ENCODE measurements around the gene CLPSL2. TPM values are rescaled to one million over a fixed set of nuclear protein-coding genes. Genes with fewer than 3 reads are reported as not detected.
A peak's percentile ranks its signal among the peaks of the same experiment; 100 is the strongest.
"Not testable (repeated sequence)": the region's sequence is repeated elsewhere in the genome, so short reads cannot be mapped to it uniquely, and the experiment has no call there.

Gene CLPSL2
- total RNA-seq, result not detected

GRCh38 chr6:35776364-35777215 is at the start of gene CLPSL2:
Gene CLPSL2, plus strand, starts transcription at chr6:35776598. Its CDS starts 21 bp downstream, at chr6:35776619.
- Histone ChIP-seq H3K4me3 (ENCODE audit: low read length) (peak within 1 kb of the TSS; percentile 18), H3K27me3 (ENCODE audit: insufficient read depth, low read length) (peaks cover 6% of the 10 kb centered on the region), H3K9me3 (ENCODE audit: low read depth, low read length) (no peaks in the 10 kb centered on the region), H3K4me1 (ENCODE audit: insufficient read depth, low read length) (peaks cover 5% of the 10 kb centered on the region)

- peak overlapping the region; percentile 39 for H3K4me3 ChIP-seq (ENCODE audit: low read length)
- no peaks in the 10 kb centered on the region for H3K27me3 ChIP-seq (ENCODE audit: insufficient read depth, low read length)
- H3K4me1 ChIP-seq (ENCODE audit: insufficient read depth, low read length), result peaks cover 83% of the 10 kb centered on the region
Measured at GRCh38 chr6:35727231-35727934, 49.0 kb upstream of the CLPSL2 start.

GRCh38 chr6:35727935-35728682 is 48.3 kb upstream of the CLPSL2 start:
- Histone ChIP-seq H3K27me3 (ENCODE audit: insufficient read depth, low read length) (no peaks in the 10 kb centered on the region), H3K4me1 (ENCODE audit: insufficient read depth, low read length) (peaks cover 90% of the 10 kb centered on the region), H3K4me3 (ENCODE audit: low read length) (peak overlapping the region; percentile 39), H3K9me3 (ENCODE audit: low read depth, low read length) (no peaks in the 10 kb centered on the region)

More at GRCh38 chr6:35727231-35727934, 49.0 kb upstream of the CLPSL2 start:
- no peaks in the 10 kb centered on the region for H3K9me3 ChIP-seq (ENCODE audit: low read depth, low read length)

- H3K9me3 ChIP-seq (ENCODE audit: low read depth, low read length), result no peaks in the 10 kb centered on the region
Measured at GRCh38 chr6:35728683-35729678, 47.4 kb upstream of the CLPSL2 start.

GRCh38 chr6:35729722-35730121 is 46.7 kb upstream of the CLPSL2 start:
- Histone ChIP-seq H3K4me1 (ENCODE audit: insufficient read depth, low read length) (peaks cover 81% of the 10 kb centered on the region), H3K27me3 (ENCODE audit: insufficient read depth, low read length) (no peaks in the 10 kb centered on the region), H3K4me3 (ENCODE audit: low read length) (no peak overlapping the region), H3K9me3 (ENCODE audit: low read depth, low read length) (no peaks in the 10 kb centered on the region)

More at GRCh38 chr6:35728683-35729678, 47.4 kb upstream of the CLPSL2 start:
- peaks cover 89% of the 10 kb centered on the region for H3K4me1 ChIP-seq (ENCODE audit: insufficient read depth, low read length)
- no peaks in the 10 kb centered on the region for H3K27me3 ChIP-seq (ENCODE audit: insufficient read depth, low read length)
- H3K4me3 ChIP-seq (ENCODE audit: low read length), result no peak overlapping the region

GRCh38 chr6:35730745-35731413 is 45.5 kb upstream of the CLPSL2 start:
- no peaks in the 10 kb centered on the region for H3K27me3 ChIP-seq (ENCODE audit: insufficient read depth, low read length)
- no peak overlapping the region for H3K4me3 ChIP-seq (ENCODE audit: low read length)
- H3K4me1 ChIP-seq (ENCODE audit: insufficient read depth, low read length), result peaks cover 77% of the 10 kb centered on the region
- no peaks in the 10 kb centered on the region for H3K9me3 ChIP-seq (ENCODE audit: low read depth, low read length)

GRCh38 chr6:35731414-35731735 is 45.0 kb upstream of the CLPSL2 start:
- H3K4me3 ChIP-seq (ENCODE audit: low read length), result peak overlapping the region; percentile 73

GRCh38 chr6:35731736-35732532 is 44.5 kb upstream of the CLPSL2 start:
- Histone ChIP-seq H3K9me3 (ENCODE audit: low read depth, low read length) (no peaks in the 10 kb centered on the region), H3K27me3 (ENCODE audit: insufficient read depth, low read length) (no peaks in the 10 kb centered on the region), H3K4me1 (ENCODE audit: insufficient read depth, low read length) (peaks cover 77% of the 10 kb centered on the region), H3K4me3 (ENCODE audit: low read length) (peak overlapping the region; percentile 73)

More at GRCh38 chr6:35731414-35731735, 45.0 kb upstream of the CLPSL2 start:
- Histone ChIP-seq H3K27me3 (ENCODE audit: insufficient read depth, low read length) (no peaks in the 10 kb centered on the region), H3K9me3 (ENCODE audit: low read depth, low read length) (no peaks in the 10 kb centered on the region), H3K4me1 (ENCODE audit: insufficient read depth, low read length) (peaks cover 77% of the 10 kb centered on the region)

GRCh38 chr6:35733633-35734032 is 42.8 kb upstream of the CLPSL2 start:
- no peaks in the 10 kb centered on the region for H3K9me3 ChIP-seq (ENCODE audit: low read depth, low read length)
- H3K4me3 ChIP-seq (ENCODE audit: low read length), result no peak overlapping the region
- H3K27me3 ChIP-seq (ENCODE audit: insufficient read depth, low read length), result no peaks in the 10 kb centered on the region
- peaks cover 67% of the 10 kb centered on the region for H3K4me1 ChIP-seq (ENCODE audit: insufficient read depth, low read length)

- H3K27me3 ChIP-seq (ENCODE audit: insufficient read depth, low read length); H3K4me3 ChIP-seq (ENCODE audit: low read length): not testable (repeated sequence)
- H3K4me1 ChIP-seq (ENCODE audit: insufficient read depth, low read length), result peaks cover 60% of the 10 kb centered on the region
Measured at GRCh38 chr6:35734319-35734718, 42.1 kb upstream of the CLPSL2 start.

GRCh38 chr6:35735452-35735851 is 40.9 kb upstream of the CLPSL2 start:
- Histone ChIP-seq H3K27me3 (ENCODE audit: insufficient read depth, low read length) (no peaks in the 10 kb centered on the region), H3K4me3 (ENCODE audit: low read length) (no peak overlapping the region), H3K9me3 (ENCODE audit: low read depth, low read length) (no peaks in the 10 kb centered on the region), H3K4me1 (ENCODE audit: insufficient read depth, low read length) (peaks cover 49% of the 10 kb centered on the region)

More at GRCh38 chr6:35734319-35734718, 42.1 kb upstream of the CLPSL2 start:
- H3K9me3 ChIP-seq (ENCODE audit: low read depth, low read length), result not testable (repeated sequence)

GRCh38 chr6:35736253-35736894 is 40.0 kb upstream of the CLPSL2 start:
- Histone ChIP-seq H3K9me3 (ENCODE audit: low read depth, low read length) (no peaks in the 10 kb centered on the region), H3K4me1 (ENCODE audit: insufficient read depth, low read length) (peaks cover 42% of the 10 kb centered on the region), H3K4me3 (ENCODE audit: low read length) (no peak overlapping the region), H3K27me3 (ENCODE audit: insufficient read depth, low read length) (no peaks in the 10 kb centered on the region)
